GM19240 (cell line): ENCODE data around the gene KRTAP10-9.
"Not testable (repeated sequence)": the region's sequence is repeated elsewhere in the genome, so short reads cannot be mapped to it uniquely, and the experiment has no call there.

Experiments
- DNase-seq: peaks from one replicate; pipeline ENCODE4 v3.0.0; 2011; ENCODE audit warnings: low spot score; ENCODE audit not compliant: insufficient read length

Gene KRTAP10-9

GRCh38 chr21:44594406-44594916 is 32.4 kb upstream of the KRTAP10-9 start:
- DNase-seq = no peak

- no peak for DNase-seq
Measured at GRCh38 chr21:44595524-44595923, 31.4 kb upstream of the KRTAP10-9 start.

- no peak for DNase-seq
Measured at GRCh38 chr21:44596068-44596725, 30.7 kb upstream of the KRTAP10-9 start.

- DNase-seq = no peak
Measured at GRCh38 chr21:44598061-44598460, 28.8 kb upstream of the KRTAP10-9 start.

GRCh38 chr21:44599264-44600029 is 27.4 kb upstream of the KRTAP10-9 start:
- no peak for DNase-seq

GRCh38 chr21:44600118-44600978 is 26.5 kb upstream of the KRTAP10-9 start, which contains the start of gene KRTAP10-7:
KRTAP10-7 (plus strand) TSS chr21:44600597; CDS start chr21:44600622, 25 bp downstream.
- not testable (repeated sequence) for DNase-seq

- DNase-seq = not testable (repeated sequence)
Measured at GRCh38 chr21:44601091-44601490, 25.8 kb upstream of the KRTAP10-9 start.

- DNase-seq = no peak
Measured at GRCh38 chr21:44601596-44602462, 25.1 kb upstream of the KRTAP10-9 start.

GRCh38 chr21:44602463-44602850 is 24.4 kb upstream of the KRTAP10-9 start:
- no peak for DNase-seq

GRCh38 chr21:44603109-44603875 is 23.6 kb upstream of the KRTAP10-9 start:
- no peak for DNase-seq

- DNase-seq = no peak
Measured at GRCh38 chr21:44603911-44604310, 23.0 kb upstream of the KRTAP10-9 start.

GRCh38 chr21:44606495-44606894 is 20.4 kb upstream of the KRTAP10-9 start:
- no peak for DNase-seq

- no peak for DNase-seq
Measured at GRCh38 chr21:44609193-44609592, 17.7 kb upstream of the KRTAP10-9 start.

GRCh38 chr21:44610157-44610843 is 16.6 kb upstream of the KRTAP10-9 start:
- not testable (repeated sequence) for DNase-seq

- no peak for DNase-seq
Measured at GRCh38 chr21:44611551-44611950, 15.3 kb upstream of the KRTAP10-9 start.

- no peak for DNase-seq
Measured at GRCh38 chr21:44612029-44612486, 14.8 kb upstream of the KRTAP10-9 start, which contains the start of gene KRTAP10-8. KRTAP10-8 (plus strand) TSS chr21:44612079; CDS start chr21:44612101, 22 bp downstream.

- DNase-seq = no peak
Measured at GRCh38 chr21:44612669-44613229, 14.1 kb upstream of the KRTAP10-9 start.

GRCh38 chr21:44613386-44614155 is 13.3 kb upstream of the KRTAP10-9 start:
- DNase-seq = no peak
